ENCODE data around the gene VPS52.

VPS52 gene

DNA sequence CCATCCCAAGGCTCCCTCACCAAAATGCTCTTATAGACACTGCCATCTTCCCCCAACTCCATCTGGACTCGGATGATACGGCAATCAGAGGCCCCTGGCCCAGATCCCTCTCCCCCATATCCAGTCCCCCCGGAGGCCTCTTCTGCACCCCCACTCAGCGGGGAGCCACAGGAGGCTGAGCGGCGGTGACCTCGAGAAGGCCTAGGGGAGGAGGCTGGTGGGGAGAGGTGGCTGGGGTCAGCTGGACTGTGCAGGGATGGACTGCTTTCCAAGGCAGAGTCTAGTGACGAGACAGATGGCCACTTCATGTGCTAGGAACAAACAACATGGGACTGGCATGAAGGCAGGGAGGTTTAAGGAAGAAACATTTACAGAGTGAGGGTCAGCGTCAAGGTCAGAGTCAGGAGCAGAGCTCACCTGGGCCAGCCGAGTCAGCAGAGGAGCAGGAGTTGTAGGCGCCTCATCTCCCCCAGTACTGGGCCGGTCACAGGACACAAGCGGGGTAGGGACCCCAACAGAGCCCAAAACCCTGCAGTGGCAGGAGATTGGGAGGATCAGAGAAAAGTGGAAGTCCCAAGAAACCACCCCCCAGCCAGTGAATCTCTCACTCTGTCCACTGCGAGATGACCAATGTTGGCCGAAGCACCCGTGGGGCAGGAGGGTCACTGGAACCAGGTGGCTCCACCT is 21.5 kb upstream of the VPS52 start:
- Histone ChIP-seq H3K36me3 (ENCODE audit: control insufficient read depth in 2 of 2, insufficient read depth in 1 of 2, low read length in 2 of 2) (peaks cover 0 to 62% of the 10 kb centered on the region in 2 experiments; a peak in 2 of 3 replicates), H3K4me1 (ENCODE audit: control insufficient read depth, insufficient read depth, low read length) (peaks cover 9% of the 10 kb centered on the region; the same call in 1 of the 2 replicates), H3K9me3 (ENCODE audit: control insufficient read depth, insufficient read depth, low read depth, low read length) (no peaks in the 10 kb centered on the region), H3K27ac (ENCODE audit: extremely low read depth, low read depth, low read length) (no peak overlapping the region; the same call in 1 of the 2 replicates), H3K4me3 (ENCODE audit: low read depth, low read length) (no peak overlapping the region)
- ChIA-PET CTCF (interaction anchor here (1.0 kb wide), 1 partner anchor 44 kb away, joined by 3 read pairs; no protein-coding TSS in a partner anchor), POLR2A (interaction anchor here (5.3 to 7.5 kb wide), 2 partner anchors 15 to 21 kb away, joined by 58 to 92 read pairs; partner anchors contain the start of genes B3GALT4, RPS18 and VPS52)
- no peak for TF ChIP-seq ZNF473 (tag by site-specific recombination; IDR thresholded peaks at IDR 0.05)
- no peak for TF ChIP-seq ZNF24 (tag by site-specific recombination; IDR thresholded peaks at IDR 0.05)
- TF ChIP-seq ZNF621 (tag by site-specific recombination; IDR thresholded peaks at IDR 0.05): no peak
- no peak for TF ChIP-seq ZNF140 (tag by site-specific recombination; IDR thresholded peaks at IDR 0.05)
- TF ChIP-seq, protein P1, sequence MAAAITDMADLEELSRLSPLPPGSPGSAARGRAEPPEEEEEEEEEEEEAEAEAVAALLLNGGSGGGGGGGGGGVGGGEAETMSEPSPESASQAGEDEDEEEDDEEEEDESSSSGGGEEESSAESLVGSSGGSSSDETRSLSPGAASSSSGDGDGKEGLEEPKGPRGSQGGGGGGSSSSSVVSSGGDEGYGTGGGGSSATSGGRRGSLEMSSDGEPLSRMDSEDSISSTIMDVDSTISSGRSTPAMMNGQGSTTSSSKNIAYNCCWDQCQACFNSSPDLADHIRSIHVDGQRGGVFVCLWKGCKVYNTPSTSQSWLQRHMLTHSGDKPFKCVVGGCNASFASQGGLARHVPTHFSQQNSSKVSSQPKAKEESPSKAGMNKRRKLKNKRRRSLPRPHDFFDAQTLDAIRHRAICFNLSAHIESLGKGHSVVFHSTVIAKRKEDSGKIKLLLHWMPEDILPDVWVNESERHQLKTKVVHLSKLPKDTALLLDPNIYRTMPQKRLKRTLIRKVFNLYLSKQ (tag by site-specific recombination; IDR thresholded peaks at IDR 0.05; ENCODE audit: borderline replicate concordance): no peak
- TF ChIP-seq, protein P2, sequence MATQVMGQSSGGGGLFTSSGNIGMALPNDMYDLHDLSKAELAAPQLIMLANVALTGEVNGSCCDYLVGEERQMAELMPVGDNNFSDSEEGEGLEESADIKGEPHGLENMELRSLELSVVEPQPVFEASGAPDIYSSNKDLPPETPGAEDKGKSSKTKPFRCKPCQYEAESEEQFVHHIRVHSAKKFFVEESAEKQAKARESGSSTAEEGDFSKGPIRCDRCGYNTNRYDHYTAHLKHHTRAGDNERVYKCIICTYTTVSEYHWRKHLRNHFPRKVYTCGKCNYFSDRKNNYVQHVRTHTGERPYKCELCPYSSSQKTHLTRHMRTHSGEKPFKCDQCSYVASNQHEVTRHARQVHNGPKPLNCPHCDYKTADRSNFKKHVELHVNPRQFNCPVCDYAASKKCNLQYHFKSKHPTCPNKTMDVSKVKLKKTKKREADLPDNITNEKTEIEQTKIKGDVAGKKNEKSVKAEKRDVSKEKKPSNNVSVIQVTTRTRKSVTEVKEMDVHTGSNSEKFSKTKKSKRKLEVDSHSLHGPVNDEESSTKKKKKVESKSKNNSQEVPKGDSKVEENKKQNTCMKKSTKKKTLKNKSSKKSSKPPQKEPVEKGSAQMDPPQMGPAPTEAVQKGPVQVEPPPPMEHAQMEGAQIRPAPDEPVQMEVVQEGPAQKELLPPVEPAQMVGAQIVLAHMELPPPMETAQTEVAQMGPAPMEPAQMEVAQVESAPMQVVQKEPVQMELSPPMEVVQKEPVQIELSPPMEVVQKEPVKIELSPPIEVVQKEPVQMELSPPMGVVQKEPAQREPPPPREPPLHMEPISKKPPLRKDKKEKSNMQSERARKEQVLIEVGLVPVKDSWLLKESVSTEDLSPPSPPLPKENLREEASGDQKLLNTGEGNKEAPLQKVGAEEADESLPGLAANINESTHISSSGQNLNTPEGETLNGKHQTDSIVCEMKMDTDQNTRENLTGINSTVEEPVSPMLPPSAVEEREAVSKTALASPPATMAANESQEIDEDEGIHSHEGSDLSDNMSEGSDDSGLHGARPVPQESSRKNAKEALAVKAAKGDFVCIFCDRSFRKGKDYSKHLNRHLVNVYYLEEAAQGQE (tag by site-specific recombination; IDR thresholded peaks at IDR 0.05): no peak
- TF ChIP-seq ZNF548 (tag by site-specific recombination; IDR thresholded peaks at IDR 0.05): no peak
- no peak for TF ChIP-seq KLF10 (tag by site-specific recombination; IDR thresholded peaks at IDR 0.05)
- TF ChIP-seq, protein P3, sequence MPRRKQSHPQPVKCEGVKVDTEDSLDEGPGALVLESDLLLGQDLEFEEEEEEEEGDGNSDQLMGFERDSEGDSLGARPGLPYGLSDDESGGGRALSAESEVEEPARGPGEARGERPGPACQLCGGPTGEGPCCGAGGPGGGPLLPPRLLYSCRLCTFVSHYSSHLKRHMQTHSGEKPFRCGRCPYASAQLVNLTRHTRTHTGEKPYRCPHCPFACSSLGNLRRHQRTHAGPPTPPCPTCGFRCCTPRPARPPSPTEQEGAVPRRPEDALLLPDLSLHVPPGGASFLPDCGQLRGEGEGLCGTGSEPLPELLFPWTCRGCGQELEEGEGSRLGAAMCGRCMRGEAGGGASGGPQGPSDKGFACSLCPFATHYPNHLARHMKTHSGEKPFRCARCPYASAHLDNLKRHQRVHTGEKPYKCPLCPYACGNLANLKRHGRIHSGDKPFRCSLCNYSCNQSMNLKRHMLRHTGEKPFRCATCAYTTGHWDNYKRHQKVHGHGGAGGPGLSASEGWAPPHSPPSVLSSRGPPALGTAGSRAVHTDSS (tag by site-specific recombination; IDR thresholded peaks at IDR 0.05): no peak
- TF ChIP-seq ZNF175 (tag by site-specific recombination; IDR thresholded peaks at IDR 0.05): no peak
- TF ChIP-seq, protein P4, sequence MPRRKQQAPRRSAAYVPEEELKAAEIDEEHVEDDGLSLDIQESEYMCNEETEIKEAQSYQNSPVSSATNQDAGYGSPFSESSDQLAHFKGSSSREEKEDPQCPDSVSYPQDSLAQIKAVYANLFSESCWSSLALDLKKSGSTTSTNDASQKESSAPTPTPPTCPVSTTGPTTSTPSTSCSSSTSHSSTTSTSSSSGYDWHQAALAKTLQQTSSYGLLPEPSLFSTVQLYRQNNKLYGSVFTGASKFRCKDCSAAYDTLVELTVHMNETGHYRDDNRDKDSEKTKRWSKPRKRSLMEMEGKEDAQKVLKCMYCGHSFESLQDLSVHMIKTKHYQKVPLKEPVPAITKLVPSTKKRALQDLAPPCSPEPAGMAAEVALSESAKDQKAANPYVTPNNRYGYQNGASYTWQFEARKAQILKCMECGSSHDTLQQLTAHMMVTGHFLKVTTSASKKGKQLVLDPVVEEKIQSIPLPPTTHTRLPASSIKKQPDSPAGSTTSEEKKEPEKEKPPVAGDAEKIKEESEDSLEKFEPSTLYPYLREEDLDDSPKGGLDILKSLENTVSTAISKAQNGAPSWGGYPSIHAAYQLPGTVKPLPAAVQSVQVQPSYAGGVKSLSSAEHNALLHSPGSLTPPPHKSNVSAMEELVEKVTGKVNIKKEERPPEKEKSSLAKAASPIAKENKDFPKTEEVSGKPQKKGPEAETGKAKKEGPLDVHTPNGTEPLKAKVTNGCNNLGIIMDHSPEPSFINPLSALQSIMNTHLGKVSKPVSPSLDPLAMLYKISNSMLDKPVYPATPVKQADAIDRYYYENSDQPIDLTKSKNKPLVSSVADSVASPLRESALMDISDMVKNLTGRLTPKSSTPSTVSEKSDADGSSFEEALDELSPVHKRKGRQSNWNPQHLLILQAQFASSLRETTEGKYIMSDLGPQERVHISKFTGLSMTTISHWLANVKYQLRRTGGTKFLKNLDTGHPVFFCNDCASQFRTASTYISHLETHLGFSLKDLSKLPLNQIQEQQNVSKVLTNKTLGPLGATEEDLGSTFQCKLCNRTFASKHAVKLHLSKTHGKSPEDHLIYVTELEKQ (tag by site-specific recombination; IDR thresholded peaks at IDR 0.05; ENCODE audit: borderline replicate concordance): no peak
- TF ChIP-seq, protein P5, sequence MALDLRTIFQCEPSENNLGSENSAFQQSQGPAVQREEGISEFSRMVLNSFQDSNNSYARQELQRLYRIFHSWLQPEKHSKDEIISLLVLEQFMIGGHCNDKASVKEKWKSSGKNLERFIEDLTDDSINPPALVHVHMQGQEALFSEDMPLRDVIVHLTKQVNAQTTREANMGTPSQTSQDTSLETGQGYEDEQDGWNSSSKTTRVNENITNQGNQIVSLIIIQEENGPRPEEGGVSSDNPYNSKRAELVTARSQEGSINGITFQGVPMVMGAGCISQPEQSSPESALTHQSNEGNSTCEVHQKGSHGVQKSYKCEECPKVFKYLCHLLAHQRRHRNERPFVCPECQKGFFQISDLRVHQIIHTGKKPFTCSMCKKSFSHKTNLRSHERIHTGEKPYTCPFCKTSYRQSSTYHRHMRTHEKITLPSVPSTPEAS (tag by site-specific recombination; IDR thresholded peaks at IDR 0.05): no peak
- no peak for TF ChIP-seq ZBTB17 (tag by site-specific recombination; IDR thresholded peaks at IDR 0.05)
- TF ChIP-seq ZNF501 (tag by site-specific recombination; IDR thresholded peaks at IDR 0.05): no peak
- TF ChIP-seq ZNF350 (tag by site-specific recombination; IDR thresholded peaks at IDR 0.05): no peak
- TF ChIP-seq ZNF248 (tag by site-specific recombination; IDR thresholded peaks at IDR 0.05): no peak
- TF ChIP-seq, protein P6, sequence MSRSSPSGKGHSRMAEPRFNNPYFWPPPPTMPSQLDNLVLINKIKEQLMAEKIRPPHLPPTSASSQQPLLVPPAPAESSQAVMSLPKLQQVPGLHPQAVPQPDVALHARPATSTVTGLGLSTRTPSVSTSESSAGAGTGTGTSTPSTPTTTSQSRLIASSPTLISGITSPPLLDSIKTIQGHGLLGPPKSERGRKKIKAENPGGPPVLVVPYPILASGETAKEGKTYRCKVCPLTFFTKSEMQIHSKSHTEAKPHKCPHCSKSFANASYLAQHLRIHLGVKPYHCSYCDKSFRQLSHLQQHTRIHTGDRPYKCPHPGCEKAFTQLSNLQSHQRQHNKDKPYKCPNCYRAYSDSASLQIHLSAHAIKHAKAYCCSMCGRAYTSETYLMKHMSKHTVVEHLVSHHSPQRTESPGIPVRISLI (tag by site-specific recombination; IDR thresholded peaks at IDR 0.05): no peak
- no peak for TF ChIP-seq ZNF423 (tag by site-specific recombination; IDR thresholded peaks at IDR 0.05)
- TF ChIP-seq ZSCAN16 (tag by site-specific recombination; IDR thresholded peaks at IDR 0.05): no peak
